DMS114 treated with DMSO at 0.1 percent for 48 hours (cell line): Measurements from ENCODE around the gene P4HA3.
"Not testable (repeated sequence)": the region's sequence is repeated elsewhere in the genome, so short reads cannot be mapped to it uniquely, and the experiment has no call there.

ENCODE experiments used
- DNase-seq: peaks from one replicate; lab custom pipeline; 2025; ENCODE audit not compliant: unreplicated experiment; lab: John Stamatoyannopoulos, UW

The P4HA3 gene

GRCh38 chr11:74311352-74311926 lies at the start of gene P4HA3:
Gene P4HA3, minus strand, starts transcription at chr11:74311640. Its CDS starts 29 bp downstream, at chr11:74311611.
- DNase-seq, result no peak

DNA sequence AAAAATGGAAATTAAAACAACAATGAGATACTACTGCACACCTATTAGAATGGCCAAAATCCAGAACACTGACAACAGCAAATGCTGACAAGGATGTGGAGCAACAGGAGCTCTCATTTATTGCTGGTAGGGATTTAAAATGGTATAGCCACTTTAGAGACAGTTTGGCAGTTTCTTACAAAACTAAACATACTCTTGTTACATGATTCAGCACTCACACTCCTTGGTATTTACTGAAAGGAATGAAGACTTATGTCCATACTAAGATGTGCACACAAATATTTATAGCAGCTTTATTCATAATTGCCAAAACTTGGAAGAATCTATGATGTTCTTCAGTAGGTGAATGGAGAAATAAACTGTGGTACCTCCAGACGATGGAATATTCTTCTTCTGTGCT lies 46.0 kb upstream of the P4HA3 start:
- no peak for DNase-seq

DNA sequence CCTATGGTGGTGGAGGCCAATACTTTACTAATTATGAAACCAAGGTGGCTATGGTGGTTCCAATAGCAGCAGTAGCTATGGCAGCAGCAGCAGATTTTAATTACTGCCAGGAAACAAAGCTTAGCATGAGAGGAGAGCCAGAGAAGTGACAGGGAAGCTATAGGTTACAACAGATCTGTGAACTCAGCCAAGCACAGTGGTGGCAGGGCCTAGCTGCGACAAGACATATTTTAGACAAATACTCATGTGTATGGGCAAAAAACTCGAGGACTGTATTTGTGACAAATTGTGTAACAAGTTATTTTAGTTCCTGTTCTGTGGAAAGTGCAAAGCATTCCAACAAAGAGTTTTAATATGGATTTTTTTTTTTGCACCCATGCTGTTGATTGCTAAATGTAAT lies 44.2 kb upstream of the P4HA3 start:
- no peak for DNase-seq

DNA sequence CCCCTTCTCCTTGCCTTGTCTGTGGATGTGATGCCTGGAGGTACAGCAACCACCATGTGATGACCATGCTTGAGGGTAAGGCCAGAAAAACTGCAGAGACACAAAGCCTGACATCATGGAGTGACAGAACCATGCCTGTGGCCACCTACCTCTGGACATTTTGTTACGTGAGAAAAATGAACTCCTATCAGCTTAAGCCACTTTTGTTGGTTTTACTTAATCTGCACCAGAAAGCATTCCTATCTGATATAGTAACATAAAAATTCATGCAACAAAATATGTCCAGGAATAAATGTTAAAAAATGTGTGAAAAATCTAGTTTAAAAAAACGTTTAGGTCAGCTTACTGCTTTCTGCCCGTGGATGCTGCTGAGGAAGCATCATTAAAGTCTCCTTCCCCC lies 42.6 kb upstream of the P4HA3 start:
- DNase-seq, result no peak

GRCh38 chr11:74347381-74347780 lies 35.9 kb upstream of the P4HA3 start:
- DNase-seq, result no peak

DNA sequence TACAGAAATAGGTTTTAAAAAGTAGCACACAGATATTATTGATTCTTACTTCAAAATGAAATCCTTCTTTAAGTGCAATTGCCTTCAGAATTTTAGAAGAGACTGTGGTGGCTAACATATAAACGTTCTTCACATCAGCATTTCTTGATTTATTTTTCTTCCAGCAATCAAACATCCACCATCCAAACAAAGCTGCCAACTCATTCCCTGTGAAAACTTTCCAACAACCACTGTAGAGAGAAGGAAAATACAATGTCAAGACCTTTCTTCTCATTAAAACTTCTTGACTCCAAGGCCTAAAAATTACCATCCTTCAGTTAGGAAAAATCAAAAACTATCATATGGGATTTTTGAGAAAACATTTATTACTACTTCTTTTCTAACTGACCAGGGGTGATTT lies 34.0 kb upstream of the P4HA3 start:
- DNase-seq, result no peak

DNA sequence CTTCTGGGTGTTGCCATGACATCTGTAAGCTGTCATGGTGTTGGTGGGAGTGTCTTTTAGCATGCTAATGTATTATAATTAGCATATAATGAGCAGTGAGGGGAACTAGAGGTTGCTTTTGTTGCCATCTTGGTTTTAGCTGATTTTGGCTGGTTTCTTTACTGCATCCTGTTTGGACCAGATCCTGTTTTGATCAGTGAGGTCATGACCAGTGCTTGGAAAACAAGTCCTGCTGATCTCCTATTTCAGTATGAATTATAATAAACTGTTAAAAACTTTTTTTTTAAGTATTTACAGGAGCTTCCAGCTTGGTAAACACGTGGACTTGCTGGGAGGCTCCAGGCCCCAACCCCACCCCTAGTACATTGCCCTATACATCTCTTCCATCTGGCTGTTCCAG lies 30.5 kb upstream of the P4HA3 start:
- DNase-seq, result no peak

GRCh38 chr11:74339619-74340018 lies 28.2 kb upstream of the P4HA3 start:
- no peak for DNase-seq

GRCh38 chr11:74338963-74339362 lies 27.5 kb upstream of the P4HA3 start:
- no peak for DNase-seq

DNA sequence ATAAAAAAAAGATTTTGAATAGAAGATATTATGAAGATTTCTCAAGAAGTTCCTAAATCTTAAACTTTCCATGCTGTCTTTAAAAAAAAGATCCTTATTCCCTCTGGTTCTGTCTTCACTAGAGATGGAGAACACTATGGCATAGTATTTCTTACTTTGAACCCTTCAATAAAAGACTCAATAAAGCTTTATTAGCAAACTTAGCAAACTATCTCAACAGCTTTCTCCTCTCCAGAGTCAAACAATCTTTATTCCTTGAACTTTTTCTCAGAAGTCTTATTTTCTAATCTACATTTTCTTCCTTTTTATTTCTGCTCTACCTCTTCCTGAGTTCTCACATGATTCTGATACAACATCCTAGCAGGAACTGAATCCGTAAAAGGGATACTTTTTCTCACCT lies 21.8 kb upstream of the P4HA3 start:
- no peak for DNase-seq

- no peak for DNase-seq
These were observed 20.9 kb upstream of the P4HA3 start for GRCh38 chr11:74332291-74332690.

DNA sequence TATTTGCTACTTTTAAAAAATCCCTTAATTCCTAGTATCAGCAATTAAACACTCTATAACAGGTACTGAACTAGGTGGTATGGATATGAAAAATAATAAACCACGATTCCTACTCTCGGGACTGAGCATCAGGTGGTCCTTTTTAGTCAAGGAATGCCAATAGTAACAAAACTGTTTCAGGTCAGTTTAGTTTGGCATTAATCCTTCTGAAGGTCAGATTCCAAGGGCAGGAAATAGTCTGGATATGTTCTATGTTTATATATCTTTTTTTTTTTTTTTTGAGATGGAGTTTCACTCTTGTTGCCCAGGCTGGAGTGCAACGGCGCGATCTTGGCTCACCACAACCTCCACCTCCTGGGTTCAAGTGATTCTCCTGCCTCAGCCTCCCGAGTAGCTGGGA lies 19.6 kb upstream of the P4HA3 start:
- not testable (repeated sequence) for DNase-seq

DNA sequence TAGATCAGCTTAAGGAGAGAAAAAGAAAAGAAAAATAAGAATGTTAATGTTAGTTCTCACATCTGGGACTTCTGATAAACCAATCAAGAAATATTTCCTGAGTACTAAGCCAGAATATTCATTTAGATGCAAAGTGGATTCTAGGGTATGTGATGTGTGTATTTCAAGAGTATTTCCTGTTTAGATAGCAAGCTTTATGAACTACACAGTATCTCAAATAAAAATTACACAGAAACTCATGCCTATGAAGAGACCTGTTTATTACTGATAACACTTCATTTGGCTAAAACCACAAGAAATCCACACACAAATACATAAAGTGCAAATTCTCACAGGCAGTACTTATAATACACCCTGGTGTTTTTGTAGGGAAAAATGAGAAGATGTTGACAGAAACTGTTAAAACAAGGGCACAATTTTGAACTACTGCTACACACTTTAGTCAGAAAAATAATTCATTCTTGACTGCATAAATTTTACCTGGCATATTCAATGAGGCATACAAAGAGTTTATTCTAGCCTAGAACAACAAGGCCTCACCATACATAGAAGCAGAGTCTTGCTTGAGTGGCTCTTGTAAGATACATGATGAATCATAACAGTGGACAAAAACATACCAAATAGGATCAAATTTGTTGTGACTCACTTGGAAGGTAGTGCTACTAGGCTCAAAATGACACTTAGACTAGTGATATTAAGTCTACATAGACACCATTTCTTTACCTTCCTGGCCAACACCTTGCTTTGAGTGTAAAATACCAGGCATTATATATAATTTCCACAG lies 18.8 kb upstream of the P4HA3 start:
- DNase-seq, result no peak

GRCh38 chr11:74327076-74327475 lies 15.6 kb upstream of the P4HA3 start:
- no peak for DNase-seq

DNA sequence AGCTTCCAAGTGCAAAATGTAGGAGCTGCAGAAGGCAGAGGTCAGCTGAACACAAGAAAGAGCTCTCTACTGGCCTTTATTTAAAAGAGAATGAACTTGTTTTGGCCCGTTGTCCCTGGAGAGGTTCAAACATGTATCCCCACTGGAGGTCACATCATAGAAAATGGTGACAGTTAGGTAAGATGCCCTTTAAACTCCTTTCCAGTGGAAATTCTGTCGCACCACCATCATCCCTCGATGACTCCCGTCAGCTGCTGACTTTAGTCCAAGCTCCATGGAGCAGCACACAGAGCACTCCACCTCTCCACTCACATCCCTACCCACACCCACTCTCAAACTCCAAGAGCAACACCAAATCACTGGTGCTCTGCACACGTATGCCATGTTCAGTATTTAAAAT lies 15.2 kb upstream of the P4HA3 start:
- DNase-seq, result no peak

- no peak for DNase-seq
These were observed 14.5 kb upstream of the P4HA3 start for GRCh38 chr11:74325649-74326645.

DNA sequence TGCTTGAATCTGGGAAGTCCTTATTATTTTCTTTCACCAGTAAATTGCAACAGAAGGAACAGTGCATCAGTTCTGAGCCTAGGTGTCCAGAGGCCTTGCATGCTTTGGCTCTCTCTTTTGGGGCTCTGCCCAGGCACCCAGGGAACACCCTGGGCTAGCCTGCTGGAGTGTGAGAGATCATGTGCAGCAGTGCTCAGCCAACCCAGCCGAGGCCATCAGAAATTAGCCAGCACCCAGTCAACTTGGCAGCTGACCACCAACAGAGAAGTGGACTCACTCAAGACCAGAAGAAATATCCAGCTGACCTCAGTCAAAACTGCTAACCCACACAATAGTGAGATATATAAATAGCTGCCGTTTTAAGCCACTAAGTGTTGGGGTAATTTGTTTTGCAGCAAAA lies 11.2 kb upstream of the P4HA3 start:
- no peak for DNase-seq

GRCh38 chr11:74321487-74322188 lies 10.2 kb upstream of the P4HA3 start:
- no peak for DNase-seq

DNA sequence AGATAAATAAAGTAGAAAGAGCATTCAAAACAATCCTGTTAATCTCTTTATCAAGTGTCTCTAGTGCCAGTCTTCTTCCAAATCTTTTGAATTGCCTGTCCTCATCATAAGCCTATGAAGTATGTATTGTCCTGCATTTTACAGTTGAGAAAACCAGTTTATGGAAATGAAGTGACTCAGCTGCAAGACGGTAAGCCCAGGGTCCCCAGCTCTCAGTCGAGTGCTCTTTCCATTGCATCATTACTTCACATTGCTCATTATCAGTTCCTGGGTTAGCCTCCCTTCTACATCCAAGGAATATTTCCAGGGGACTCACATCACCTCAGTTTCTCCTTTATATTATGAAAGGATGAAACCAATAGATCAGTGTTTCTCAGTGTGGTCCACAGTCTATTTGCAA lies 9.1 kb upstream of the P4HA3 start:
- no peak for DNase-seq

DNA sequence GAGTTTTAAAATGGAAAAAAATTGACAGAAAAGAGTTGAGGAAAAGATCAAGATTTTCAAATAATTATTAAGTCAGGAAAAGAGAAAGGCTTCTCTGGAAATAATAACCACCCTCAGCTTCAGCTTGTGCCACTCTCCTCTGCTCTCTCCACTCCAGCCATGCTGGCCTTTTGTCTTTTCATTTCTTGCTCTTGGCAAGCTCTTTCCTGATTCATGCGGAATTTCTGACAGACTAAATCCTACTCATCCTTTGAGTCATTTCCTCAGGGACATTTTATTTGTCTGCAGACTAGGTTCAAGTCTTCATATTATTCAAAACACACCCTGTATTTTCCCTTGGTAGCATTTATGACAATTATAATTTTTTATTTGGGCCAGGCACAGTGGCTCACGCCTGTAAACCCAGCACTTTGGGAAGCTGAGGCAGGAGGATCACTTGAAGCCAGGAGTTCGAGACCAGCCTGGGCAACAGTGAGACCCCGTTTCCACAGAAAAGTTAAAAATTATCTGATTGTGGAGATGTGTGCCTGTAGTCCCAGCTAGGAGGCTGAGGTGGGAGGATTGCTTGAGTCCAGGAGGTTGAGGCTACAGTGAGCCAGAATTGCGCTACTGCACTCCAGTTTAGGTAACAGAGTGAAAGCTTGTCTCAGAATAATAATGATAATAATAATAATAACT lies 7.8 kb upstream of the P4HA3 start:
- DNase-seq, result no peak
